Right lobe of liver (tissue), 6 donors: ENCODE results near the gene RPUSD4. TPM values are rescaled to one million over a fixed set of nuclear protein-coding genes. Genes with fewer than 3 reads are reported as not detected.

ENCODE experiments used
- ATAC-seq, 4 donors: fragments of 200-7000 bp; cut with Tn5 transposase; one replicate each; pipeline ENCODE4 v1.9.1; 2020; ENCODE audit warnings: mild to moderate bottlenecking in 4 of 4, moderate library complexity in 4 of 4
- DNase-seq, 3 donors: peaks; one replicate each; pipeline ENCODE4 v3.0.0-alpha.2; 2020
- H3K27ac ChIP-seq, 3 donors: fragments of 200-600 bp; one replicate each; pipeline ENCODE4 v1.8.0; 2022
- H3K27me3 ChIP-seq, 2 donors: fragments of 200-600 bp; one replicate each; pipeline ENCODE4 v1.8.0; 2022
- H3K36me3 ChIP-seq, 4 donors: fragments of 200-600 bp; sonication (generic) in 1 of 4; one replicate each; pipeline versions ENCODE4 v1.5.1 to v1.8.0; 2017 to 2022; ENCODE audit warnings: control low read depth in 1 of 4
- H3K4me1 ChIP-seq, 4 donors: fragments of 200-600 bp; sonication (generic) in 1 of 4; one replicate each; pipeline versions ENCODE4 v1.5.1 to v1.8.0; 2017 to 2022; ENCODE audit warnings: control low read depth in 1 of 4
- H3K4me3 ChIP-seq, 3 donors: fragments of 200-600 bp; one replicate each; pipeline ENCODE4 v1.8.0; 2022
- H3K9me3 ChIP-seq, 4 donors: fragments of 200-600 bp; sonication (generic) in 1 of 4; one replicate each; pipeline versions ENCODE4 v1.5.1 to v1.8.0; 2017 to 2022; ENCODE audit warnings: control low read depth in 1 of 4
- CTCF ChIP-seq, 4 donors: fragments of 200-600 bp in 3 of 4; fragments of 450-650 bp in 1 of 4; IDR thresholded peaks; one replicate each; pipeline versions ENCODE4 v1.5.1 to v1.8.0; 2016 to 2022; ENCODE audit warnings: antibody characterized with exemption in 4 of 4, mild to moderate bottlenecking in 2 of 4
- POLR2A ChIP-seq: fragments of 450-650 bp; IDR thresholded peaks from one replicate; pipeline ENCODE4 v1.6.1; 2017; ENCODE audit warnings: antibody characterized with exemption, mild to moderate bottlenecking
- WGBS: methylation state at CpG from one replicate; pipeline ENCODE4 v1.1.6; 2018; ENCODE audit warnings: low coverage, low lambda C conversion rate; ENCODE audit not compliant: insufficient coverage; ENCODE audit errors: missing lambda C conversion rate; 5-methylcytosine and 5-hydroxymethylcytosine counted together
- intact Hi-C, 2 donors: fragments of 100-400 bp; cut with DNase I; formaldehyde crosslinking; loops; one replicate each; pipeline versions ENCODE4 v1.11.2 to v1.14.1; 2022
- total RNA-seq, 6 experiments: library from RNA; depleted of rRNA in 2 of 6; stranded (reverse); fragments of >200 nt in 2 of 6; fragmentation: NEBNext Ultra II Directional in 3 of 6; extraction: Animal tissue kit (Norgen Biotek cat#: 25700) in 3 of 6; gene quantifications; one replicate each; pipeline versions ENCODE4 v1.1.0 to v1.2.4, GENCODE V29; 2016 to 2023
- donor health status: DM: no; HTN: yes; CAD: no.
- donor health status: DM: no; HTN: no; CAD: no.
- donor health status: DM: no; HTN: no; CAD: no.
- donor health status: DM: no; HTN: yes; CAD: no.
- donor health status: DM: no; HTN: yes; CAD: no.

RPUSD4 gene
- total RNA-seq, 6 experiments from 2014 or later: 12.8 to 18.5 (median 14.2) TPM

DNA sequence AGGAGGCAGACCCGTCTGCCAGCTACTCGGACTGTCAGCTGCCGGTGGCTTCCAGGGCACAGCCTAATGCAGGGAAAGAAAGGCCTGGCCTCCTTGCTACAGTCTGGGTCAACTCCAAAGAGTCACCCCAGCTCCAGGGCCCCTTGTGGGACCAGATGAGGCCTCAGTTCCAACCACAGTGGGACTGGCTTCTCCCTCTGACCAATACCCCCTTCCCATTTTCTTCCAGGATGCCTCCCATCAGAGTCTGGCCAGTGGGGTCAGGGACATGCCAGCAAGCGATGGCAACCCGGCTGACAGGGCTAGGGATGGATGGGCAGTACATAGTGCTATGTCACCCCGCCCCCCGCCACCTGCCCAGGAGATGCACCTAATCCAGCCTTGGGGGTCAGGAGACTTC is 36.6 kb downstream of the RPUSD4 start:
- no peak for TF ChIP-seq CTCF (IDR thresholded peaks at IDR 0.05)
- no peak for TF ChIP-seq POLR2A
- peak in 1 of 3 donors; percentile 46 for DNase-seq
- Histone ChIP-seq H3K27ac (no peak overlapping the region), H3K4me3 (no peak overlapping the region), H3K4me1 (peaks cover 0 to 11% (median 2%) of the 10 kb centered on the region in 4 donors), H3K36me3 (no peaks in the 10 kb centered on the region), H3K27me3 (no peaks in the 10 kb centered on the region), H3K9me3 (no peaks in the 10 kb centered on the region)
- ATAC-seq: no peak
- WGBS: 60% methylated on average over 1 of the region's 7 CpGs
- intact Hi-C loops: no loop called here

DNA sequence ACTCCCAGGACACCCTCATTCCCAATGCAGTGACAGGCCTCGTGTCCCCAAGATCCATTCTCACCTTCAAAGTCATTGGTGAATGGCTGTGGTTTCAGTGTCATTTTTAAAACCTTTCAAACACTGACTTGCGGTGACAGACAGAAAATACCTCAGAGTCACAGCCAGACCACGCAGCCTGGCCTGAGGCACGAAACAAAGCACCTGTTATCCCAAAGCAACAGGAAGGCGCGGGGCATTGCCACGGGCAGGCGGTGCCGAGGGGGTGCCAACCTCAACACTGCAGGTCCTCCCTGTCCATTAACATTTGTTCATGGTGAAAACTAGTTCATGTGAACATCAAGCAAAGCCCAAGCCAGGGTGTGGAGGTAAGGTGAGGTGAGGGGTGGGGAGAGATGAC is 38.2 kb downstream of the RPUSD4 start:
- Histone ChIP-seq H3K36me3 (no peaks in the 10 kb centered on the region), H3K27me3 (no peaks in the 10 kb centered on the region), H3K27ac (peak overlapping the region in 2 of 3 donors; percentile 58 to 77), H3K4me1 (peaks cover 0 to 11% (median 2%) of the 10 kb centered on the region in 4 donors), H3K9me3 (no peaks in the 10 kb centered on the region), H3K4me3 (no peak overlapping the region)
- WGBS: 84% methylated on average over 8 of the region's 9 CpGs
- DNase-seq: peak in 1 of 3 donors; percentile 35
- no peak for ATAC-seq
- TF ChIP-seq CTCF (IDR thresholded peaks at IDR 0.05) (no peak), POLR2A (no peak)
- intact Hi-C loops: no loop called here

- ATAC-seq (peak; percentile 84 to 94 (median 90)), DNase-seq (peak; percentile 38 to 81 (median 81))
- no peak overlapping the region for H3K4me3 ChIP-seq
- peaks cover 0 to 11% (median 2%) of the 10 kb centered on the region in 4 donors for H3K4me1 ChIP-seq
- no peaks in the 10 kb centered on the region for H3K27me3 ChIP-seq
- WGBS: 19% methylated on average over 5 of the region's 8 CpGs
- no peak for TF ChIP-seq POLR2A
- no peak for TF ChIP-seq CTCF (IDR thresholded peaks at IDR 0.05)
- intact Hi-C loops: no loop called here
- H3K27ac ChIP-seq: peak overlapping the region in 2 of 3 donors; percentile 58 to 77
- H3K9me3 ChIP-seq: no peaks in the 10 kb centered on the region
- no peaks in the 10 kb centered on the region for H3K36me3 ChIP-seq
These were observed 38.8 kb downstream of the RPUSD4 start for GRCh38 chr11:126172596-126173038.

GRCh38 chr11:126169291-126169690 is 42.2 kb downstream of the RPUSD4 start:
- Histone ChIP-seq H3K36me3 (no peaks in the 10 kb centered on the region), H3K4me1 (peaks cover 0 to 11% (median 2%) of the 10 kb centered on the region in 4 donors), H3K4me3 (no peak overlapping the region), H3K27me3 (no peaks in the 10 kb centered on the region), H3K9me3 (no peaks in the 10 kb centered on the region), H3K27ac (no peak overlapping the region)
- DNase-seq (no peak), ATAC-seq (no peak)
- TF ChIP-seq CTCF (IDR thresholded peaks at IDR 0.05) (no peak), POLR2A (no peak)
- intact Hi-C loops: no loop called here
- WGBS: 77% methylated on average over 3 of the region's 3 CpGs

DNA sequence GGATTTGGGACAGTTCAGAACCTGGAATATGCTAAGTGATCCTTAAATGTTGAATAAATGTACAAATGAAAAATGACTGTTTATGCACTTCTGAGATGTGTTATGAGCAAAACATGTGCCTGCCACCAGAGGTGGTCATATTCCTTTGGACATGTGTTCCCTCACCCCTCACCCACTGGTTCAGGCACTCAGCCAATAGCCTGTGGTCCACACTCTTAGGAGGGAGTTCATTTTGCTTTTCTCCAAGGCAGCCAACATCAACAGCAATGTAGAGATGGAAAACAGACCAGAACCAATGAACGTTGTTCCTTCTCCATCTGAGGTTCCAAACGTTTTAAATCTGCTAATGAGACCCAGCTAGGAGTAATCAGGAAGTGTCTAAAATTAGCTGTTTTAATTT is 44.0 kb downstream of the RPUSD4 start:
- WGBS: 41% methylated on average over 2 of the region's 2 CpGs
- Histone ChIP-seq H3K4me3 (no peak overlapping the region), H3K36me3 (no peaks in the 10 kb centered on the region), H3K27me3 (no peaks in the 10 kb centered on the region), H3K27ac (no peak overlapping the region), H3K9me3 (no peaks in the 10 kb centered on the region), H3K4me1 (peaks cover 0 to 5% (median 0%) of the 10 kb centered on the region in 4 donors)
- TF ChIP-seq CTCF (IDR thresholded peaks at IDR 0.05): no peak
- TF ChIP-seq POLR2A: no peak
- peak in 1 of 3 donors; percentile 7 for DNase-seq
- intact Hi-C loops: no loop called here
- ATAC-seq: no peak
